Bronchial epithelial cell (primary cell): ENCODE data around the gene SIGLEC9. TPM values are rescaled to one million over a fixed set of nuclear protein-coding genes. Genes with fewer than 3 reads are reported as not detected.

ENCODE experiments used
- DNase-seq: peaks from one replicate; pipeline ENCODE4 v3.0.0-alpha.2; 2010; ENCODE audit warnings: low read depth
- FAIRE-seq: peaks from 2 replicates; lab custom pipeline; 2011; peaks lifted over from hg19 to GRCh38; lab: Jason Lieb, UNC
- H3K27me3 ChIP-seq: 2 replicates; pipeline ENCODE4 v1.5.1; 2011; ENCODE audit warnings: low read length; ENCODE audit not compliant: control insufficient read depth, insufficient read depth
- H3K36me3 ChIP-seq: 2 replicates; pipeline ENCODE4 v1.5.1; 2011; ENCODE audit warnings: low read length; ENCODE audit not compliant: control insufficient read depth, insufficient read depth
- H3K4me3 ChIP-seq: 2 replicates; pipeline ENCODE4 v1.5.1; 2011; ENCODE audit warnings: mild to moderate bottlenecking, low read depth, low read length, control low read depth
- total RNA-seq: library from RNA; depleted of rRNA; stranded (reverse); fragments of >200 nt; gene quantifications from 2 replicates; pipeline ENCODE4 v1.2.1, GENCODE V29; 2014
- TF ChIP-seq, protein P1 (sequence below): IDR thresholded peaks from 2 replicates; pipeline ENCODE4 v1.5.1; 2011; ENCODE audit warnings: mild to moderate bottlenecking, moderate library complexity, low read length, control low read depth, inconsistent platforms; ENCODE audit not compliant: insufficient read depth, severe bottlenecking

SIGLEC9 gene
- total RNA-seq, 1 donor from 2014 or later = not detected

DNA sequence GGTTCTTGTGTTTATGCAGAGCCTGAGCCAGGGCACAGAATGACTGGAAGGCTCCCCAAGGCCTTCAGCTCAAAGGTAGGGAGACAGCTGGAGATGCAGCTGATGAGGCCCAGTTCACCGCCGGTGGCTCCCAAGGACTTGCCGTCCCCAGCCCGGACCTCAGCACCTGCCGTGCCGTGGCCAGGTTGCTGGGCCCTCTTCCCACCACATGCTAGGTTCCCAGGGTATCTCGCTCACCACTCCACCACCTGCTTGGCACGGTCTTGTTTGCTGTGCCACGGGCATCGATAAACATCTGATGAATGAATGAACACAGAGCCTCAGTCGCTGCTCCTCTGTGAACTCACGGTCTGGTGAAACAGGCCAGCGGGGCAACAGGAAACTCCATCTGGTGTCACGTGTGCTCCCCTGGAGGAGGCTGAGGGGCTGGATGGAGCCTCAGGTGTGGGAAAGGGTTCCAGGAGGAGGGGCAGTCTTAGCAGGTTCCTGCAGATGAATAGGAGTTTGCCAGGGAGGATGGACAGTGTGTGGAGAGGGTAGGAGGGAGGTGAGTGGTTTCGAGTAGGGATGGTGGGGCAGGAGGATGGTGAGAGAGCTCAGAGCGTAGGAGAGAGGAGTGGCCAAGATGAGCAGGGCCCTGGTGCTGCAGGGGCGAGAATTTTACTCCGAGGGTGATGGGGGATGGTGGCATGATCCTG is 38.4 kb upstream of the SIGLEC9 start:
- no peak for FAIRE-seq
- H3K4me3 ChIP-seq = no peak overlapping the region
- no peak for DNase-seq
- H3K36me3 ChIP-seq = no peaks in the 10 kb centered on the region
- TF ChIP-seq, protein P1, sequence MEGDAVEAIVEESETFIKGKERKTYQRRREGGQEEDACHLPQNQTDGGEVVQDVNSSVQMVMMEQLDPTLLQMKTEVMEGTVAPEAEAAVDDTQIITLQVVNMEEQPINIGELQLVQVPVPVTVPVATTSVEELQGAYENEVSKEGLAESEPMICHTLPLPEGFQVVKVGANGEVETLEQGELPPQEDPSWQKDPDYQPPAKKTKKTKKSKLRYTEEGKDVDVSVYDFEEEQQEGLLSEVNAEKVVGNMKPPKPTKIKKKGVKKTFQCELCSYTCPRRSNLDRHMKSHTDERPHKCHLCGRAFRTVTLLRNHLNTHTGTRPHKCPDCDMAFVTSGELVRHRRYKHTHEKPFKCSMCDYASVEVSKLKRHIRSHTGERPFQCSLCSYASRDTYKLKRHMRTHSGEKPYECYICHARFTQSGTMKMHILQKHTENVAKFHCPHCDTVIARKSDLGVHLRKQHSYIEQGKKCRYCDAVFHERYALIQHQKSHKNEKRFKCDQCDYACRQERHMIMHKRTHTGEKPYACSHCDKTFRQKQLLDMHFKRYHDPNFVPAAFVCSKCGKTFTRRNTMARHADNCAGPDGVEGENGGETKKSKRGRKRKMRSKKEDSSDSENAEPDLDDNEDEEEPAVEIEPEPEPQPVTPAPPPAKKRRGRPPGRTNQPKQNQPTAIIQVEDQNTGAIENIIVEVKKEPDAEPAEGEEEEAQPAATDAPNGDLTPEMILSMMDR = no peak
- H3K27me3 ChIP-seq = peaks cover 11% of the 10 kb centered on the region

DNA sequence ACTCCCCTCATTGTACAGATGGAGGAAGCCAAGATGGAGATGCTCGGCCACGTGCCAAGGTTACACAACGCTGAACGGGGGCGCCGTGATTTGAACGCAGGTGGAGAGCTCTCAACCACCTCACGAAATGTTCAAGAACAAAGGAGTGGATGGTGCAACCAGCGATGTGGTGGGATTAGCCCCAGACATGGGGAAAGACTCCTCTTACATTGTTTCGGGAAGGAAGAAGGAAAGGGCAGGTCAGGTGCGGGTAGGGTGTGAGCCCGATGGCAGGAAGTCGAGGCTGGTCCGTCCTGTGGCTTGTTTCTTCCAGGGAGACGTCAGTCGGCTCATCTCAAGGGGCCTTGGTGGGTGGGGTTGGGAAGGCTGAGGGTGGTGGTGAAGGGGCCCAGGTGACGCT is 34.9 kb upstream of the SIGLEC9 start:
- FAIRE-seq (no peak), DNase-seq (no peak)
- no peak overlapping the region for H3K4me3 ChIP-seq
- H3K36me3 ChIP-seq = no peaks in the 10 kb centered on the region
- peaks cover 11% of the 10 kb centered on the region for H3K27me3 ChIP-seq
- TF ChIP-seq, protein P1 = no peak

DNA sequence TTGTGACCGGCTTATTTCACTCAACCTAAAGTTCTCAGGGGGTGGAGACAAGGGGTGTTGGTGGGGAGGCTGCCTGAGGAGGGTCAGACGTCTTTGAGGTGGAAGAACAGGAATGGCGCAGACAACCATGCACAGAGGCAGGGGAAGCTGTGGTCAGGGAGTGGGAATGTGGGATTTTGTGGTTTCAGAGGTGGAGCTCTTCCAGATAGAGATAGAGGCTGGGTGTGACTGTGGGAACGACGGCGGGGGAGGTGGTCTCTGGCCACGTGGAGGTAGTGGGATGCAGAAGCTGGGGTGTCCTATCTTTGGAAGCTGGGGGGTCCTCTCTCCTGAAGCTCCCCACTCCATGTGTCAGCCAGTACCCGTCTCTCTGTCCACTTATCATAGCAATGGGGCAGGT is 34.2 kb upstream of the SIGLEC9 start:
- FAIRE-seq = no peak
- no peak for DNase-seq
- no peak overlapping the region for H3K4me3 ChIP-seq
- peaks cover 11% of the 10 kb centered on the region for H3K27me3 ChIP-seq
- TF ChIP-seq, protein P1 = no peak
- H3K36me3 ChIP-seq = no peaks in the 10 kb centered on the region

DNA sequence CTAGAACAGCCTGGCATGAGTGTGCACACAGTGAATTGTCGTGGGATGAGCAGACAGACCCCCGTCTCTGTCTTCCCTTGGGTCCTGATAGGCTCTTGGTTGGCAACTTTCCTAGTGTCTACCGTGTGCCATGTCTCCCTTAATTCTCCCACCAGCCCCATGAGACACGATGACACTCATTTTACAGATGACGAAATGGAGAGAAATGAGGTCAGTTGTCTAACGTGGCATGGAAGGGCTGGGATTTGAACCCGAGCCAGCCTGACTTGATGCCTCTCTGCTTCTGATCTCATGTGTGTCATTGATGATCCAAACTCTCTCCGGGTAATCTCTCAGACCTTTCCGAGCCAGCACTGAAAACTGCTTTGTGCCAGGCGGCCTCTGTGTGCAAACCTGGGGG is 33.6 kb upstream of the SIGLEC9 start:
- DNase-seq = no peak
- Histone ChIP-seq H3K4me3 (no peak overlapping the region), H3K27me3 (peaks cover 11% of the 10 kb centered on the region), H3K36me3 (no peaks in the 10 kb centered on the region)
- TF ChIP-seq, protein P1 = no peak
- peak; percentile 73 for FAIRE-seq

DNA sequence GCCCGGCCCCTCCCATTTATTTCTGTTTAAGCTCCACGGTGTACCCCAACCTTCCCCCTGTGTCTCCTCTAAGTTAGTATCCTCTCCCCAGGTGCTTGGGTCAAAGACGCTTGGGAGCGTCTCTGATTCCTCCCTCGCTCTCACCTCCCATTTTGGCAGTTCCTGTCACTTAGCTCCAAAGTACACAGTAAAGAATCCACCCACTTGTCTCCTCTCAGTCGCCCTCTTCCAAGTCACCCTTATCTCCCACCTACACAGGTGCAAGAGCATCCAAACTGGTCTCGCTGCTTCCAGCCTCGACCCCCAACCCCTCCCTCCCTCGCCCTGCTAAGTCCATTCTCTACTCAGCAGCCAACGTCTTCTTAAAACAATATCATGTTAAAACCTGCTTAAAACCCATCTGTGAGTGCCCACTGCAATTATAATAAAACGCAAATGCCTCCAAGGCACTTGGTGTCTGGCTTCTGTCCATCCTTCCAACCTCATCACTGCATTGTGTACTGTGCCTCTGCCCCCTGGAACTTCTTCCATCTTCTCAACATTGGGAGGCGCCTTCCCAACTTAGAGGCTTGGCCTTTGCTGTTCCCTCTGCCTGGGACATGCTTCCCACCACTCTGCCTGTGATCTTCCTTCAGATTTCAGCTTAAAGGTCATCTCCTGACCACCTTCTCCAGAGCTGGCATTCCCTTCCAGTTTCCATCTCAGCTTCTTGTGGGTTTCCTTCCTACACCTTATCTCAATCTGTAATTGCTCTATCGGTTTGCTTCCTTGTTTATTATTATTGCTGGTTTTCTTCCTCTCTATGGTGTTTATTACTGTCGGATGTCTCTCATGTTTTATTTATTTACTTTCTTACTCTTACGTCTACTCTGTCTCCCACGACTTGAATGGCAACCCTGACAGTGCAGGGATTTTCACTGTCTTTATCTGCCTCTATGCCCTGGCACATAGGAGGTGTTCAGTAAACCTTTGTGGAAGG is 32.5 kb upstream of the SIGLEC9 start:
- peak; percentile 62 for FAIRE-seq
- H3K36me3 ChIP-seq = no peaks in the 10 kb centered on the region
- peaks cover 11% of the 10 kb centered on the region for H3K27me3 ChIP-seq
- no peak for DNase-seq
- TF ChIP-seq, protein P1 = no peak
- no peak overlapping the region for H3K4me3 ChIP-seq
